Epithelial cell of proximal tubule (primary cell): ENCODE results near the gene FRAS1. TPM values are rescaled to one million over a fixed set of nuclear protein-coding genes. Genes with fewer than 3 reads are reported as not detected.

ENCODE experiments used
- DNase-seq: peaks from one replicate; pipeline ENCODE4 v3.0.0-alpha.2; 2011; ENCODE audit warnings: low read depth
- H3K4me3 ChIP-seq: 2 replicates; pipeline ENCODE4 v1.5.1; 2011; ENCODE audit warnings: low read depth, mild to moderate bottlenecking, low read length
- total RNA-seq: library from RNA; depleted of rRNA; stranded (reverse); fragments of >200 nt; gene quantifications from 2 replicates; pipeline ENCODE4 v1.2.3, GENCODE V29; 2015
- TF ChIP-seq, protein P1 (sequence below): conservative IDR thresholded peaks from 2 replicates; pipeline ENCODE4 v1.5.1; 2012; ENCODE audit warnings: low read depth, mild to moderate bottlenecking, low read length

Gene FRAS1
- total RNA-seq, 1 donor from 2014 or later: 9.1 TPM

DNA sequence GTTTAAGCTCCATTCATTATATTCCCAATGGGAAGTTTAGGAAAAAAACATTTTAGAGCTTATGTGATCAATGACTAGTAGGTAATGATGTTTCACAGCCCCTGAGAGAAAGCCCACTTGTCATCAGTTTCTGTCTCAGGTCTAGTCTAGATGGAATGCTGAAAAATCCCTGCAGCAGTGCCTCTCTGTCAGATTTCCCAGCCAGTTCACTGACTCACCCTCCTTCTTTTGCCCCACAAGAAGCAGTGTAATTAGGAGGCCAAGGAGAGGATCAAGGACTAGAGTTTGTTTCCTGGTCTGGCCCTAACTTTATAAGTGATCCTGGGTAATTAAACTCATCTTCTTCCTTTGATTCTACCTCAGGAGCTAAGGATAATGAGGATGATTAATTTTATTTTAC is 375.8 kb downstream of the FRAS1 start:
- TF ChIP-seq, protein P1, sequence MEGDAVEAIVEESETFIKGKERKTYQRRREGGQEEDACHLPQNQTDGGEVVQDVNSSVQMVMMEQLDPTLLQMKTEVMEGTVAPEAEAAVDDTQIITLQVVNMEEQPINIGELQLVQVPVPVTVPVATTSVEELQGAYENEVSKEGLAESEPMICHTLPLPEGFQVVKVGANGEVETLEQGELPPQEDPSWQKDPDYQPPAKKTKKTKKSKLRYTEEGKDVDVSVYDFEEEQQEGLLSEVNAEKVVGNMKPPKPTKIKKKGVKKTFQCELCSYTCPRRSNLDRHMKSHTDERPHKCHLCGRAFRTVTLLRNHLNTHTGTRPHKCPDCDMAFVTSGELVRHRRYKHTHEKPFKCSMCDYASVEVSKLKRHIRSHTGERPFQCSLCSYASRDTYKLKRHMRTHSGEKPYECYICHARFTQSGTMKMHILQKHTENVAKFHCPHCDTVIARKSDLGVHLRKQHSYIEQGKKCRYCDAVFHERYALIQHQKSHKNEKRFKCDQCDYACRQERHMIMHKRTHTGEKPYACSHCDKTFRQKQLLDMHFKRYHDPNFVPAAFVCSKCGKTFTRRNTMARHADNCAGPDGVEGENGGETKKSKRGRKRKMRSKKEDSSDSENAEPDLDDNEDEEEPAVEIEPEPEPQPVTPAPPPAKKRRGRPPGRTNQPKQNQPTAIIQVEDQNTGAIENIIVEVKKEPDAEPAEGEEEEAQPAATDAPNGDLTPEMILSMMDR: no peak
- H3K4me3 ChIP-seq: no peak overlapping the region
- no peak for DNase-seq

DNA sequence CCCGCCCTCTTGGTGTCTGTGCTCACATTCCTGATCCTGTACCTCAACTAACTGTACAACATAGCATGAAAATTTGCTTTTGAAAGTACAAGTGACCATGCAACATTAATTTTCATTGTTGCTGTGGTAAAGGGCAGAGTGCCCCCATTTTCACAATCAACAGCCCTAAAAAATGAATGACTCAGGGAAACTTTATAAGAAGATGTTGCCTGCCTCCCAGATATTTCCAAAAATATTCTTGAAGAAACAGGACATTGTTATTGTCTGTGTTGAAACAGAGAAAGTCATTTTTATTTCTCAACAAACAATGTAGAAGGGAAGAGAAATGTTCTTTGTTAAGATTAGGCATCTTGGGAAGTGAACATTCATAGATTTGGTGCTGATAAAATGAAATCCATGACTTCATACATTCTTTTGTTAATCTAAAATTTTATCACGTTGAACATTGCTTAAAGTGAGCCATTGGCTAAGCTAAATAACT is 380.5 kb downstream of the FRAS1 start:
- H3K4me3 ChIP-seq: no peak overlapping the region
- DNase-seq: no peak
- TF ChIP-seq, protein P1: no peak

DNA sequence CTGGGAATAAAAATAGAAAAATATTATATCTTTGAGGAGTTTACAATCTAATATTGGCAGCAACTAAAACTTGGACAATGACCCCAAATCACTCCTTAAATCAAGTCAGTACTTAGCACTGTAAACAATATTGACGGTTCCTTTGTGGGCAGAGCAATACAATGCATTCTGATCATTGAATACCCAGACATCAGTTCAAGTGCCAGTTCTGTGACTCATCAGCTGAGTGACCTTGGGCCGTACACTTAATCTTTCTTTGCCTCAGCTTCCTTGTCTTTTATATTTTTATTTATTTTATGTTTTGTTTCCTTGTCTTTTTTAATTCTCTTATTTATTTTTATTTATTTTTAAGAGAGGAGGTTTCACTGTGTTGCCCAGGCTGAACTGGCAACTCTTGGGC is 382.2 kb downstream of the FRAS1 start:
- no peak overlapping the region for H3K4me3 ChIP-seq
- TF ChIP-seq, protein P1: no peak
- no peak for DNase-seq

DNA sequence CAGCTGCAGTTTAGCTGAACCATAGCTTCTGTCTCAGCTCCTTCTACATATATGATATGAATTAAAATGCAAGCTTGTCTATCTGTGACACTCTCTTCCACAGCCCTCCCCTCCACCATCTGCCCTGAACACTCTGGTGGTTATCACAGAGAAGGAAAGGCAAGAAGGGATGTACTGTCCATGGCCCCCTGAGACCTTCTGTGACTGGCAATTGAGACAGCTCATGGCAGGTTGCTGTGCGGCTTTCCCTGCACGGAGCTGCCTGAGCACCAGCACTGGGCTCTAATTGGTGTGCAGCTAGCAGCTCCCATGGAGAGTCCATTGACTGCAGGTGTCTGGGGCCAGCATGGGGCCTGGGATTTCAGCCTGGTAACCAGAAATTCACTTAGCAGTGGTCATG is 384.6 kb downstream of the FRAS1 start:
- no peak overlapping the region for H3K4me3 ChIP-seq
- no peak for DNase-seq
- TF ChIP-seq, protein P1: no peak

DNA sequence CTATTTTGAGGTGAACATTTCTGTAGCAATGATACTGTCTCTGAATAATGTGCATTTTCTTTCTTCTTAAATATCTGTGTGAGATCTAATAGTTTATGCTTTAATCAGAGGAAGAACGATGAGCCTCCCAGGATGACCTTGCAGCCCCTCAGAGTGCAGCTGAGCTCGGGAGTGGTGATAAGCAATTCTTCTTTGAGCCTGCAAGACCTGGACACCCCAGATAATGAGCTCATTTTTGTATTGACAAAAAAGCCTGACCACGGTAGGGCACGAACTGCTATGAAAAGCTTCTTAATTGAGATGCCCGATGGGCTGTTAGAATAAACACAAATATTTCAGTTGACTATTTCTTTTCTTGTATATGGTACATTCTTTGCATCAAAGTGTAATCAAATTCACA is 389.5 kb downstream of the FRAS1 start:
- H3K4me3 ChIP-seq: no peak overlapping the region
- TF ChIP-seq, protein P1: no peak
- no peak for DNase-seq

DNA sequence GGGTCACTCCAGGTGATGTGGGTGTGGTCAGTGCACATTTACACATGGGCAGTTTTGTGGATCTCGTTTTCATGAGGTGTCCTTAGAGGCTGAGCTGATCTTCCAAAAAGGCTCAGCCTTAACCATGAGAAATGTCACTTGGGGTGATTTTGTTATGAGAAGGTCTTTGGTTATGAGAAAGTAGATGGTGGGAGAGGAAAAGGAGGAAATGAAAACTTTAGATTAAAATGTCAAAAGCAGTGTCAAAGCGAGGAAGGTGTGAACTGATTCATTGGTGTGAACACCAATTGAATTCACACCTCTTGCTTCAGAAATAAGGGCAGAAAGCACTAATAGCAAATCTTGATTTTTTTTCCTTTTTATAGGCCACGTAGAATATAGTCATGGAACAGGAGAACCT is 394.3 kb downstream of the FRAS1 start:
- no peak for DNase-seq
- no peak overlapping the region for H3K4me3 ChIP-seq
- TF ChIP-seq, protein P1: no peak

DNA sequence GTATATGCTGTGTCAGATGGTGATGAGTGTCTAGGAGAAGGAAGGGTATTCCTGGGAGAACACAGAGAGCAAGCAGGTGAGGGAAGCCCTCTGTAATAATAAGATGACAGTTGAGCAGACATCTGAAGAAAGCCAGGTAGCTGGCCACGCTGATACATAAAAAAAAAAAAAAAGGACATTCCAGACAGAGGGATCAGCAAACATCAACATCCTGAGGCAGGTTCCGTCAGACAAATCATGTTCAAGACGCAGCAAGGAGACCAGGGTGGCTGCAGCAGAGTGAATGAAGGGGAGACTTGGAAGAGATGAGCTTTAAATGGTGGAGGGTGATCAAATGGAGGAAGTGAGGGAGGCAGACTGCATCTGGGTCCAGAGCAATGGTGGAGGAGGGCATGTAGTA is 396.9 kb downstream of the FRAS1 start:
- TF ChIP-seq, protein P1: no peak
- DNase-seq: no peak
- H3K4me3 ChIP-seq: no peak overlapping the region
